ENCODE measurements around the gene SULT1B1.

The SULT1B1 gene

DNA sequence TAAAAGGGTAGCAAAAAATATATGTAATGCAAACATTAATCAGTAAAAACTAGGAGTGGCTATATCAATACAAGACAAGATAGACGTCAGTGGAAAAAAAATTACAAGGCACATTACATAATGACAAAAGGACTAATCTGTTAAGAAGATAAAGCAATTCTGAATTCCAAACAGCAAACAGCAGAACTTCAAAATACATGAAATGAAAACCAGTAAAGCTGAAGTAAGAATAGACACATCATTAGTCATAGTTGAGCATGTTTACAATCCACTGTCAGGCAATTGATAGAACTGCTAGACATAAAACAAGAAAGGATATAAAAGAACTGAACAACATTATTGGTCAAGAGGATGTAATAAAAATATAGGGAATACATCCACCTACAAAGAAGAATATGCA, 12.2 kb downstream of the SULT1B1 start:
- no peak for FAIRE-seq

GRCh38 chr4:69744157-69744478, 16.3 kb downstream of the SULT1B1 start:
- no peak for FAIRE-seq

DNA sequence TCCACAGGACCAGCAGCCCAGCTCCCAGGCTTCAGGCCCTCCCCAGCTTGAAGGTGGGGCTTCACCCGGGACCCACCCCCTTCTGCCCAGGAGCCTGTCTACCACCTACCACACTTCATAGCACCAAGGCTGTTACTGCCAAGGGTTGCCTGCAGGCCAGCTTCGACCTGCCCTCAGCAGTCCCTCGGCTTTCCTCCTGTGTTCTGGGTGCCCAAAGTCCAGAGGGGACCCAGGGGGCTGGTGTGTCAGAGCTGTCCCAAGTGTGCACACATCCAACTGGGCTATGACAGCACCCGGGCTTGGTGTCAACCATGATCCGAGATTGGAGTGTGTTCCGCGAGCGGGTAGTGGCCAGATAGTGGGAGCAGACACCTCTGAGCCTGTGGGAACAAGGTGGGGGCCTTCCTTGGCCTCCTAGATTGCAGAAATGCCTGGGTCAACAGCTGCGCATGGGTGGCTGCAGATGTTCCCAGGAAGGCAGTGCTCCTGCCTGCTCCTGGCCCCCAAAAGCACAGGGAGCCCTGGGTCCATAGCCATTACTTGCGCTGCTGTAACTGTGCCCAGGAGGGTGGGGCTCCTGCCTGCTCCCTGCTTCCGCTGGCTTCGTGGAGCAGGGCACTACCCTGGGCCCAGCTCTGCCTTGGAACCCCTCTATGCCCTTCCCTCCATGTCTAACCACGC, 16.8 kb downstream of the SULT1B1 start:
- no peak for FAIRE-seq

DNA sequence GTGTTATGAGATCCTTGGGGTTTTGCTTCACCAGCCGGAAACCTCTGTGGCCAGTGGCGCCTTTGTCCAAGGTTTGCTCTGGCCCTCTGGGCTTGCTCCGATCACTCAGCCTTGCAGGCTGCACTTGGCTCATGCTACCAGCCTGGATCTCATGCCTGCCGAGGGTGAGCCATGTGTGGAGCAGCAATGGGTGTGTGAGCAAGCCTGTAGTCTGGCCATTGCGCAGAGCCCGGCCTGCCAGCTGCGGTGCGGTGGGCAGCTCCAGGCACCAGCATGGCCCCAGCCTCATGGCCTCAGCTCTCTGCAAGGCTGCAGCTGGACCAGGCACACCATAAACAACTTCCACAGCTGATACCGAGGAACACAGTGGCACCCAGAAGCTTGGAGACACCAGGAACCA, 17.8 kb downstream of the SULT1B1 start:
- no peak for FAIRE-seq

DNA sequence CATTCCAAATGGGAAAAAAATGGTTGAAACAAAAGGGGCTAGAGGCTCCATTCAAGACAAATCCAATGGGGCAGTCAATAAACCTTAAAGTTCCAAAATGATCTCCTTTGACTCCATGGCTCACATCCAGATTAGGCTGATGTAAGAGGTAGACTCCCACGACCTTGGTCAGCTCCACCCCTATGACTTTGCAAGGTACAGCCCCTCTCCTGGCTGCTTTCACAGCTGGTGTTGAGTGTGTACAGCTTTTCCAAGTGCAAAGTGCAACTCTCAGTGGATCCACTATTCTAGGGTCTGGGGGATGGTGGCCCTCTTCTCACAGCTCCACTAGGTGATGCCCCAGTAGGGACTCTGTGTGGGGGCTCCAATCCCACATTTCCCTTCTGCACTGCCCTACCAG, 21.5 kb downstream of the SULT1B1 start:
- no peak for FAIRE-seq

GRCh38 chr4:69735119-69735518, 25.3 kb downstream of the SULT1B1 start:
- FAIRE-seq, result no peak

DNA sequence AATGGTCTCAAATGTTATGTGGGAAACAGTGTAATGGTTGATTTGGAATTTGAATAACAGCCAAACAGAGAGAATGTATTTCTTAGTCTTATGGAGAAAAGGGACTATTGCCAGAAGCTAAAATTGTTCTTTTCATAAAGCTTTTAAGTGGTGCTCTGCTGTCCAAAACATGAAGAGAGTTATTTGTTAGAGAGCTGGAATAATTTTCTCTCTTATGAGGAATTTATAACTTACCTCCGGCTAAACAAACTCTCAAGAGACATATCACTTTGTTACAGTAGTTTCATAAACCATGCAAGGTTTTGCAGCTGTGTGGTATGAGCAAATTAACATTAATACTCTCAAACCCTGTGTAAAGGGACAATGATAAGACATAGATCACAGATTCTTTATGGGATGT, 28.6 kb downstream of the SULT1B1 start:
- FAIRE-seq, result no peak

DNA sequence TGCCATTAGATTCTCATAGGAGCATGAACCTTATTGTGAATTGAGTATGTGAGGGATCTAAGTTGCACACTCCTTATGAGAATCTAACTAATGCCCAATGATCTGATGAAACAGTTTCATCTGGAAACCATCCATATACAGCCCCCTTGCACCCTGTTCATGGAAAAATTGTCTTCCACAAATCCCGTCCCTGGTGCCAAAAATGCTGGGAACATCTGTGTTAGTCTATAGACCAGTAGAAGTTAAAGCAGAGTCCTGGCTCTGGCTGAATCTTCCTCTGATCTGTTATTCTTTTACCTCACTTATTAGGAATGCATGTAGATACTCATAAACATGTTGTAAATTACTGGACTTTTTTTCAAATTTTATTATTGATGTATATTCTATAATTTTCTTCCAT, 29.2 kb downstream of the SULT1B1 start:
- FAIRE-seq, result no peak

GRCh38 chr4:69730002-69730401, 30.4 kb downstream of the SULT1B1 start:
- FAIRE-seq, result no peak

- no peak for FAIRE-seq
Measured at GRCh38 chr4:69727926-69728325, 32.5 kb downstream of the SULT1B1 start.

- FAIRE-seq, result no peak
Measured at GRCh38 chr4:69727426-69727825, 33.0 kb downstream of the SULT1B1 start.

DNA sequence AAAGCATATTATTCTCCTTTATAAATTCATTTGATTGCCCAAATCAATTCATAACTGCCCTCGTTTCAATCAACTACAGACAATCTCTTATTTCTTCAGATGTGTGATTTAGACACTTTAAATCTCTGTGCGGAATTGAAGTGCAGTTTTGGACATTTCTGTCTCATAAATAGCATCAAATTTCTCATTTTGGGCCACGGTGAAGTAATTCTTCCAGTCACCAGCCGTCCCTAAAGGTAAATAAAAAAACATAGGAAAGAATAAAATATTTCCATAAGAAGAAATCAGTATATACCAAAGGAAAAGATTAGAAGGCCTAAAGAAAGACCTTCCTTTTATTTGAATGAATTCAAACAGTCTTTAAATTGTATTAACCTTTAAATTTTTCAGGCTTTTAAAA, 33.4 kb downstream of the SULT1B1 start:
- no peak for FAIRE-seq

GRCh38 chr4:69718396-69719271, 41.8 kb downstream of the SULT1B1 start:
- FAIRE-seq, result no peak

- FAIRE-seq, result no peak
Measured at GRCh38 chr4:69717778-69718177, 42.6 kb downstream of the SULT1B1 start.

DNA sequence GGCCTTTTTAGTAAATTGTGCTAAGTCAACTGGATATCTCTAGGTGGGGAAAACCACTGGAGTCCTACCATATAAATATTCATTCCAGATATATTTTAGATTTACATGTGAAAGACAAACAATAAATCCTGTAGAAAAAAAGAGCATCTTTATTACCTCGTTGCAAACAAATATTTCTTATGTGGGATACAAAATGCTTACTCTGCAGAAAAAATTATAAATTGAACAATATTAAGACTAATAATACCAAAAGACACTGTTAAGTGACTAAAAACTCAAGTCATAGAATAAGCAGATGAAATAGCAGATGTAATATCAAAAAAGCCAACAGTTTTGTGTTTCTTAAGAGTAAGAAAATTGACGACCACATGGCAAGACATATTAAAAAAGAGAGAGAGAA, 43.8 kb downstream of the SULT1B1 start:
- no peak for FAIRE-seq

DNA sequence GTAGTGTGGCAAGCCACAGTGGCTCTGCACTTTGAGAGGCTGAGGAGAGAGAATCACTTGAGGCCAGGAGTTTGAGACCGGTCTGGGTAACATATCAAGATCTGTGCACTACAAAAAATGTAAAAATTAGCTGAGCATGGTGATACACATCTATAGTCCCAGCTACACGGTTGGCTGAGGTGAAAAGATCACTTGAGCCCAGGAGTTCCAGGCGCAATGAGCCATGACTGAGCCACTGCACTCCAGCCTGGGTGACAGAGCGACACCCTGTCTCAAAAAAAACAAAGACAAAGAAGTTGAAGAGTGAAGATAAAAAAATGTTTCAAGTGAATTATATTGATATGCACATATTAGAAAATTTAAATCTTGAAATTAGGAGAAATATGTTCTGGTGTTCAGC, 46.3 kb downstream of the SULT1B1 start:
- FAIRE-seq, result no peak

DNA sequence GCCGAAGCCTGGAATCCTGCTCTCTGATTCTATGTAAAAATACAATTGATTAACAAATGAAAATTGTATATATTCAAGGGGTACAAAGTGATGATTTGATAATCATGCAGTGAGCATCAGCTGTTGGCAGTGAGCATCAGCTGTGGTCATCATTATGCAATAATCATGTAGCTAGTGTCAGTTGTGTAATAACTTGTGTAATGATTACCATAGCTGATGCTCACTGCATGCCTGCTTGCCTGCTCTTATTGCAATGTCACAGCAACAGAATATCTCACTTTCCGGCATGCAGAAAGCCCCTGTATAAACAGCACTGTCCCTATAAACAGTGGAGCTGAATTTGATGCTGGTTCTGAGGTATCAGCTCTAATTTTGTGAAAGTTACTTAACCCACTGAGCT, 46.8 kb downstream of the SULT1B1 start:
- no peak for FAIRE-seq

- FAIRE-seq, result no peak
Measured at GRCh38 chr4:69710580-69710979, 49.8 kb downstream of the SULT1B1 start.

DNA sequence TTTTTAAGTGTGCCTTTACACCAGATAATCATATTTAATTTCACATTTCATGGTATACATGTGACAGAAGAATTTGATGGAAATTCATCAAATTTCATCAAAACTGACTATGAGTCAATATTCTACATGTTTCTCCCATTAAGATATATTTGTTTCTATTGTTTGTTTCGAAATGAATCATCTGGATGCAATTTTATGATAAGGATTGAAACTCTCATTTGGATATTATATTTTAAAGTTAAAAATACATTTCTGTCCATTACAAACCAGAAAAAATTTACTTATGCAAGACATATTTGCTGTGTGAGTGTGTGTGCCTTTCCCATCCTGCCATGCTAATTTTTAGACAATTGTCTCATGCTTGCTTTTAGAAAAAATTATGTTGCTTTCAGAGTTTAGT, 52.2 kb downstream of the SULT1B1 start:
- FAIRE-seq, result no peak

GRCh38 chr4:69707807-69708206, 52.6 kb downstream of the SULT1B1 start:
- FAIRE-seq, result no peak

GRCh38 chr4:69702201-69702600, 58.2 kb downstream of the SULT1B1 start:
- FAIRE-seq, result no peak

DNA sequence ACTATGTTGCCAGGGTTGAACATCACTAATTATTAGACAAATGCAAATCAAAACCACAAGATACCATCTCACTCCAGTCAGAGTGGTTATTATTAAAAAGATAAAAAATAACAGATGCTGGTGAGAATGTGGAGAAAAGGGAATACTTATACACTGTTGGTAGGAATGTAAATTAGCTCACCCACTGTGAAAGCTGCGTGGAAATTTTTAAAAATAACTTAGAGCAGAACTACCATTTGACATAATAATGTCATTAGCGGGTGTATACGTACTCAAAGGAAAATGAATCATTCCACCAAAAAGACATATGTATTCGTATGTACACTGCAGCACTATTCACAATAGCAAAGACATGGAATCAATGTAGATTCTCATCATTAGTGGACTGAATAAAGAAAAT, 58.7 kb downstream of the SULT1B1 start:
- FAIRE-seq, result no peak

DNA sequence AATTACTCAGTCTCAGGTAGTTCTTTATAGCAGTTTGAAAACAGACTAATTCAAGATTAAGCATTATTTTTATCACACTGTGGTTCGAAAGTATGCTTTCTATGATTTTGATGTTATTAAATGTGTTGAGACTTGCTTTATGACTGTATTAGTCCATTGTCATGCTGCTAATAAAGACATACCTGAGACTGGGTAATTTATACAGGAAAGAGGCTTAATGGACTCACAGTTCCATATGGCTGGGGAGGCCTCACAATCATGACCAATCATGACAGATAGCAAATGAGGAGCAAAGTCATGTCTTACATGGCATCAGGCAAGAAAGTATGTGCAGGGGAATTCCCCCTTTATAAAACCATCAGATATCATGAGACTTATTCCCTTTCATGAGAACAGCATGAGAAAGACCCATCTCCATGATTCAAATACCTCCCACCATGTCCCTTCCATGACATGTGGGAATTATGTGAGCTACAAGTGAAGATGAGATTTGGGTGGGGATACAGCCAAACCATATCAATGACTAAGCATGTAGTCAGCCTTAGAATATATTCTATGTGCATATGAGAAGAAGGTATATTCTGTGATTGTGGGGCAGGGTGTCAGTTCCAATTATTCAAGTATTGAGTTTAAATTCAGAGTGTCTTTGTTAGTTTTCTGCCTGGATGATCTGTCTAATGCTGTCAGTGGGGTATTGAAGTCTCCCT, 62.7 kb downstream of the SULT1B1 start:
- no peak for FAIRE-seq

- FAIRE-seq, result peak; percentile 100
Measured at GRCh38 chr4:69689599-69689998, 70.8 kb downstream of the SULT1B1 start.
